ELR (cell line): Measurements from ENCODE around the gene LFNG.

Experiments
- DNase-seq: peaks from one replicate; pipeline ENCODE4 v3.0.0-alpha.2; 2015; ENCODE audit warnings: low read depth

LFNG gene

GRCh38 chr7:2572101-2572842 lies 52.7 kb downstream of the LFNG start:
- DNase-seq = peak; percentile 72

GRCh38 chr7:2573761-2574160 lies 54.2 kb downstream of the LFNG start:
- no peak for DNase-seq

DNA sequence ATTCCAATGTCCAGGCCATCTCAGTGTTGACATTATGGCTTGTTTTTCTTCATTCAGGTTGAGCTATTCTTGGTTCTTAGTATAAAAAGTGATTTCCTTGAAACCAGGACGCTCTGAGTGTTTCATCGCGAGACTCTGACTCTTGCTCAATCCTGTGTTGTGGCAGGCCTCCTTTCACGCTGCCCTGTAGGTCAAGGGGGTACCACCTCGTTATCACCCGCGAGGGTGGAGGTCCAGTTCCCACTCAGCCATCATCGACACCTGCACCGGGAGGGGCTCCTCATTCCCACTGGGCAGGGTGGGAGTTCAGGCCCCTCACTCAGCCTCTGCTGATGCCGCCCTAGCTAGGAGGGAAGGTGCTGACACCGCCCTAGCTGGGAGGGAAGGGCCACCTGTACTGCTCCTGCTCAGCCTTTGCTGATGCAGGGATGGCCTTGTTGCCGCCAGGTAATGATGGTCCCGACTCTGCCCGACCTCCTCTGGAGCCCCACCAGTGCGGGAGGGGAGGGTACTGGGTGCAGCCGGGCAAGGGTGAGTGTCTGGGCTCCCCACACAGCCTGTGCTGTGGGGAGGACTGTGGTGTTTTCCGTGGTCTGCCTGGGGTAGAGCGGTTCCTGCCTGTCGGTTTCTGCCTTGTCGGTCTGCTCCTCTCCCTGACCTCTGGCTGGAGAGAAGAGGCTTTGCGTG lies 55.6 kb downstream of the LFNG start:
- no peak for DNase-seq

DNA sequence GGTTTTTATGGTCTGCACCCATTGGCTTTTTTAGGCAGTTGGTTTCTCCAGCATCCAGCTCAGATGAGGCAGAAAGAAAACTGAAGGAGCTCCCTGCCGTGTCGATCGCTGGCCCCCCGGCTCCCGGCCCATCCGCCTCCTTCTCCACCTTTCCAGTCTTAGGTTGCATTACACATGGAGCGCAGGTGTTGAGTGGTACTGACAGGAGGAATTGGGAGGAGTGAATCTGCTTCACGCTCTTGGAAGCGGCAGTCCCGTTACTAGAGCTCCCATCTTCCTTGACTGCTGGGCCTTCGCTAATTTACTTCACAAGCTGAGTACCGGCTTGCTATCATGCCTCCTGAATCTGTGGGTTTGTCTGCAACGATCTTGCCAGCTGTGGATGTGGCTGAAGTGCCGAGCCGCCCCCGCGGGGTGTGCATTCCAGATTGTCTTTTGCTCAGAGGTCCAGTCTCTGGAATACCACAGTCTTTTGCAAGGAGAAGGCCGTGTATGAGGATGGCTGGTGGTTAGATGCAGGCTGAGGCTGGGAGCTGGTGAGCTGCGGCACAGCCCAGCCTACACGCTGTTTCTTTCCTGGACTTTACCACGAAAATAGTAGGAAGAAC lies 56.3 kb downstream of the LFNG start:
- no peak for DNase-seq

DNA sequence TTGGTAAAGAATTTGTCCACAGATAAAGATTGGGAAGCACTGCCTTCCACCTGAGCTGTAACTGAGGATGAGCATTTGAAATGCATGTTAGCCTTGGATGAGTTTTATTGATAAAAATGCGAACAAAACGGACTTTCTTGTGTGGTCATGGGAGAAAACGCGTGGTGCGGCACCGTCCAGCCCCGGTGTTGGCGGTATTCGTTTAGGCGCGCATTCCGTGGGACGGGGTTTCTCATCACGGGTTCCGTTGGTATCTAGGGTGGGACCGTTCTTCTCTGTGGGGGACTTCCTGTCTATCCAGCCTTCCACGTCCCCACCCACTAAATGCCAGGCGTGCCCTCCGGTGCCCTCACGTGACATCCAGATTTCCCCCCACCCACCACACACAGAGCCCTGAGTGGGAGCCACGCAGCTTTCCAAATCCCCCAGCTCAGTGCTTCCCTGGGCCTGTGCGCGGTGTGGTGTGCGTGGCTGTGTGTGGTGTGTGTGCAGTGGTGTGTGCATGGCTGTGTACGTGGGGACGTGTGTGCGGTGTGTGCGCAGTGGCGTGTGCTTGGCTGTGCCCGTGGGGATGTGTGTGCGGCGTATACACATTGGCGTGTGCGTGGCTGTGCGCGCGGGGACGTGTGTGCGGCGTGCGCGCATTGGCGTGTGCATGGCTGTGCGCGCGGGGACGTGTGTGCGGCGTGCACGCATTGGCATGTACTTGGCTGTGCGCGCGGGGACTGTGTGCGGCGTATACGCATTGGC lies 57.3 kb downstream of the LFNG start:
- no peak for DNase-seq
